BLaER1 treated with 17β-estradiol and CSF1 and Interleukin-3, amounts not matched to agents 10 nM and 100 nM (cell line): ENCODE measurements around the gene MOCOS.

ENCODE experiments used
- H3K27ac ChIP-seq, 11 experiments: shearing (Covaris generic); formaldehyde crosslinking; 2 replicates each; pipeline ENCODE4 v1.8.1; 2022
- H3K27me3 ChIP-seq, 11 experiments: shearing (Covaris generic); formaldehyde crosslinking; 2 replicates each; pipeline ENCODE4 v1.8.1; 2022
- H3K36me3 ChIP-seq, 11 experiments: shearing (Covaris generic); formaldehyde crosslinking; 2 replicates each; pipeline ENCODE4 v1.8.1; 2022
- H3K4me1 ChIP-seq, 10 experiments: shearing (Covaris generic); formaldehyde crosslinking; 2 replicates each; pipeline ENCODE4 v1.8.1; 2022
- H3K4me2 ChIP-seq, 11 experiments: shearing (Covaris generic); formaldehyde crosslinking; 2 replicates each; pipeline ENCODE4 v1.8.1; 2022
- H3K4me3 ChIP-seq, 10 experiments: shearing (Covaris generic); formaldehyde crosslinking; 2 replicates each; pipeline ENCODE4 v1.8.1; 2022
- H3K9ac ChIP-seq, 11 experiments: shearing (Covaris generic); formaldehyde crosslinking; 2 replicates each; pipeline ENCODE4 v1.8.1; 2022
- H3K9me3 ChIP-seq, 11 experiments: shearing (Covaris generic); formaldehyde crosslinking; replicated peaks in 1 of 11; 2 replicates each; pipeline ENCODE4 v1.8.1; 2022
- H4K20me1 ChIP-seq, 11 experiments: shearing (Covaris generic); formaldehyde crosslinking; 2 replicates each; pipeline ENCODE4 v1.8.1; 2022
- Cebpa-rat ChIP-seq, 11 experiments: shearing (Covaris generic); IDR thresholded peaks; 2 replicates each; pipeline ENCODE4 v1.8.1; 2022

Gene MOCOS

GRCh38 chr18:36284671-36285295 lies 97.5 kb downstream of the MOCOS start:
- H3K27ac ChIP-seq, result no peak overlapping the region
- no peak overlapping the region for H3K4me3 ChIP-seq
- H3K9ac ChIP-seq, result no peak overlapping the region
- no peaks in the 10 kb centered on the region for H3K27me3 ChIP-seq
- H3K4me1 ChIP-seq, result no peaks in the 10 kb centered on the region
- H4K20me1 ChIP-seq, result no peaks in the 10 kb centered on the region
- H3K9me3 ChIP-seq, result peaks cover 0 to 20% (median 11%) of the 10 kb centered on the region in 11 experiments; a peak in 16 of 22 replicates
- no peaks in the 10 kb centered on the region for H3K36me3 ChIP-seq
- H3K4me2 ChIP-seq, result no peak overlapping the region
- TF ChIP-seq Cebpa-rat (IDR thresholded peaks at IDR 0.05), result no peak

- Histone ChIP-seq H3K4me3 (no peak overlapping the region), H3K4me2 (no peak overlapping the region), H3K9ac (no peak overlapping the region), H4K20me1 (no peaks in the 10 kb centered on the region), H3K4me1 (no peaks in the 10 kb centered on the region), H3K9me3 (peaks cover 0 to 20% (median 11%) of the 10 kb centered on the region in 11 experiments; a peak in 16 of 22 replicates), H3K27ac (no peak overlapping the region), H3K27me3 (no peaks in the 10 kb centered on the region), H3K36me3 (no peaks in the 10 kb centered on the region)
- TF ChIP-seq Cebpa-rat (IDR thresholded peaks at IDR 0.05), result no peak
These were observed 100.4 kb downstream of the MOCOS start for GRCh38 chr18:36287653-36288052.

GRCh38 chr18:36288689-36289088 lies 101.4 kb downstream of the MOCOS start:
- Histone ChIP-seq H3K4me3 (no peak overlapping the region), H3K4me2 (no peak overlapping the region), H3K27ac (no peak overlapping the region), H4K20me1 (no peaks in the 10 kb centered on the region), H3K4me1 (no peaks in the 10 kb centered on the region), H3K27me3 (no peaks in the 10 kb centered on the region), H3K36me3 (no peaks in the 10 kb centered on the region), H3K9ac (no peak overlapping the region), H3K9me3 (peaks cover 0 to 20% (median 11%) of the 10 kb centered on the region in 11 experiments; a peak in 16 of 22 replicates)
- TF ChIP-seq Cebpa-rat (IDR thresholded peaks at IDR 0.05), result no peak

- TF ChIP-seq Cebpa-rat (IDR thresholded peaks at IDR 0.05), result no peak
- Histone ChIP-seq H3K4me3 (no peak overlapping the region), H3K4me2 (no peak overlapping the region), H3K4me1 (peaks cover 0 to 8% (median 2%) of the 10 kb centered on the region in 10 experiments; a peak in 8 of 20 replicates), H4K20me1 (no peaks in the 10 kb centered on the region; a peak in 2 of 22 replicates), H3K9me3 (peaks cover 0 to 8% (median under 1%) of the 10 kb centered on the region in 11 experiments; a peak in 11 of 22 replicates), H3K27me3 (peaks cover 17 to 35% (median 29%) of the 10 kb centered on the region in 11 experiments; a peak in 19 of 22 replicates), H3K9ac (no peak overlapping the region), H3K27ac (no peak overlapping the region), H3K36me3 (no peaks in the 10 kb centered on the region)
These were observed 106.7 kb downstream of the MOCOS start for GRCh38 chr18:36294031-36294430.

- no peak overlapping the region for H3K27ac ChIP-seq
- H3K9ac ChIP-seq, result no peak overlapping the region
- H3K36me3 ChIP-seq, result no peaks in the 10 kb centered on the region
- no peak overlapping the region for H3K4me3 ChIP-seq
- peaks cover 0 to 8% (median 2%) of the 10 kb centered on the region in 10 experiments; a peak in 8 of 20 replicates for H3K4me1 ChIP-seq
- peaks cover 0 to 2% (median 0%) of the 10 kb centered on the region in 11 experiments; a peak in 3 of 22 replicates for H4K20me1 ChIP-seq
- peaks cover 19 to 47% (median 36%) of the 10 kb centered on the region in 11 experiments; a peak in 19 of 22 replicates for H3K27me3 ChIP-seq
- no peak overlapping the region for H3K4me2 ChIP-seq
- no peaks in the 10 kb centered on the region for H3K9me3 ChIP-seq
- no peak for TF ChIP-seq Cebpa-rat (IDR thresholded peaks at IDR 0.05)
These were observed 107.9 kb downstream of the MOCOS start for GRCh38 chr18:36295214-36295613.

GRCh38 chr18:36295880-36296301 lies 108.6 kb downstream of the MOCOS start:
- peaks cover 19 to 52% (median 36%) of the 10 kb centered on the region in 11 experiments; a peak in 19 of 22 replicates for H3K27me3 ChIP-seq
- no peak overlapping the region for H3K27ac ChIP-seq
- no peak for TF ChIP-seq Cebpa-rat (IDR thresholded peaks at IDR 0.05)
- H3K9ac ChIP-seq, result no peak overlapping the region
- H3K36me3 ChIP-seq, result no peaks in the 10 kb centered on the region
- no peaks in the 10 kb centered on the region for H3K9me3 ChIP-seq
- H4K20me1 ChIP-seq, result peaks cover 0 to 7% (median 0%) of the 10 kb centered on the region in 11 experiments; a peak in 3 of 22 replicates
- H3K4me3 ChIP-seq, result no peak overlapping the region
- H3K4me1 ChIP-seq, result peaks cover 0 to 8% (median 2%) of the 10 kb centered on the region in 10 experiments; a peak in 8 of 20 replicates
- H3K4me2 ChIP-seq, result peak overlapping the region in 3 of 11 experiments; percentile 22 to 99 (median 24); a peak in 1 of 22 replicates

- Histone ChIP-seq H3K4me1 (peaks cover 0 to 8% (median 2%) of the 10 kb centered on the region in 10 experiments; a peak in 8 of 20 replicates), H3K27ac (peak overlapping the region in 5 of 11 experiments; percentile 21 to 48 (median 23); a peak in 5 of 22 replicates), H3K27me3 (peaks cover 19 to 52% (median 36%) of the 10 kb centered on the region in 11 experiments; a peak in 19 of 22 replicates), H3K4me3 (peak overlapping the region; percentile 64 to 77 (median 70)), H3K9ac (peak overlapping the region; percentile 50 to 79 (median 68); a peak in 20 of 22 replicates), H3K36me3 (no peaks in the 10 kb centered on the region), H3K9me3 (no peaks in the 10 kb centered on the region), H4K20me1 (peaks cover 0 to 7% (median 0%) of the 10 kb centered on the region in 11 experiments; a peak in 3 of 22 replicates), H3K4me2 (peak overlapping the region; percentile 94 to 100 (median 99))
- TF ChIP-seq Cebpa-rat (IDR thresholded peaks at IDR 0.05), result no peak
These were observed 109.5 kb downstream of the MOCOS start for GRCh38 chr18:36296650-36297416.

GRCh38 chr18:36297417-36298125 lies 110.3 kb downstream of the MOCOS start, which contains the start of gene FHOD3:
Gene FHOD3 (plus strand): TSS chr18:36297713. CDS start chr18:36297836, 123 bp downstream.
- no peaks in the 10 kb centered on the region for H3K36me3 ChIP-seq
- peaks cover 0 to 7% (median 0%) of the 10 kb centered on the region in 11 experiments; a peak in 3 of 22 replicates for H4K20me1 ChIP-seq
- peaks cover 0 to 8% (median 2%) of the 10 kb centered on the region in 10 experiments; a peak in 8 of 20 replicates for H3K4me1 ChIP-seq
- peak within 1 kb of the TSS; percentile 94 to 100 (median 99) for H3K4me2 ChIP-seq
- H3K4me3 ChIP-seq, result peak within 1 kb of the TSS; percentile 64 to 77 (median 70)
- H3K9me3 ChIP-seq, result no peaks in the 10 kb centered on the region
- H3K27me3 ChIP-seq, result peaks cover 19 to 52% (median 36%) of the 10 kb centered on the region in 11 experiments; a peak in 19 of 22 replicates
- H3K9ac ChIP-seq, result peak within 1 kb of the TSS; percentile 51 to 79 (median 68); a peak in 21 of 22 replicates
- TF ChIP-seq Cebpa-rat (IDR thresholded peaks at IDR 0.05), result no peak
- peak within 1 kb of the TSS in 5 of 11 experiments; percentile 21 to 48 (median 23); a peak in 5 of 22 replicates for H3K27ac ChIP-seq
